ENCODE results near the gene ARGFX. TPM values are rescaled to one million over a fixed set of nuclear protein-coding genes. Genes with fewer than 3 reads are reported as not detected.

ARGFX gene
- total and polyA plus RNA-seq, 10 of the 15 experiments (the other 5 are each of a cell fraction or from before 2014, with no cell fraction given), result not detected

DNA sequence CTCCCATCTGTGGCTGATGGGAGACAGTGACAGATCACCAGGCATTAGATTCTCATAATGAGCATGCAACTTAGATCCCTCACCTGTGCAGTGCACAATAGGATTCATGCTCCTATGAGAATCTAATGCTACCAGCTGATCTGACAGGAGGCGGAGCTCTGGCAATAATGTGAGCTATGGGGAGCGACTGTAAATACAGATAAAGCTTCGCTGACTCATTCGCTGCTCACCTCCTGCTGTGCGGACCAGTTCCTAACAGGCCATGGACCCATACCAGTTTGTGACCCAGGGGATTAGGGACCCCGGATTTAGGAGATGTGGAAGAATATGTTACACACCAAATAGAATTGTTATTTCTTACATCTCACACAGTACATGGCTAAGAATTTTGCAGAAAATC lies 6.7 kb downstream of the ARGFX start (continued):
- no peak for TF ChIP-seq ZBED1 (IDR thresholded peaks at IDR 0.05; ENCODE audit: borderline replicate concordance)
- TF ChIP-seq, protein P1, sequence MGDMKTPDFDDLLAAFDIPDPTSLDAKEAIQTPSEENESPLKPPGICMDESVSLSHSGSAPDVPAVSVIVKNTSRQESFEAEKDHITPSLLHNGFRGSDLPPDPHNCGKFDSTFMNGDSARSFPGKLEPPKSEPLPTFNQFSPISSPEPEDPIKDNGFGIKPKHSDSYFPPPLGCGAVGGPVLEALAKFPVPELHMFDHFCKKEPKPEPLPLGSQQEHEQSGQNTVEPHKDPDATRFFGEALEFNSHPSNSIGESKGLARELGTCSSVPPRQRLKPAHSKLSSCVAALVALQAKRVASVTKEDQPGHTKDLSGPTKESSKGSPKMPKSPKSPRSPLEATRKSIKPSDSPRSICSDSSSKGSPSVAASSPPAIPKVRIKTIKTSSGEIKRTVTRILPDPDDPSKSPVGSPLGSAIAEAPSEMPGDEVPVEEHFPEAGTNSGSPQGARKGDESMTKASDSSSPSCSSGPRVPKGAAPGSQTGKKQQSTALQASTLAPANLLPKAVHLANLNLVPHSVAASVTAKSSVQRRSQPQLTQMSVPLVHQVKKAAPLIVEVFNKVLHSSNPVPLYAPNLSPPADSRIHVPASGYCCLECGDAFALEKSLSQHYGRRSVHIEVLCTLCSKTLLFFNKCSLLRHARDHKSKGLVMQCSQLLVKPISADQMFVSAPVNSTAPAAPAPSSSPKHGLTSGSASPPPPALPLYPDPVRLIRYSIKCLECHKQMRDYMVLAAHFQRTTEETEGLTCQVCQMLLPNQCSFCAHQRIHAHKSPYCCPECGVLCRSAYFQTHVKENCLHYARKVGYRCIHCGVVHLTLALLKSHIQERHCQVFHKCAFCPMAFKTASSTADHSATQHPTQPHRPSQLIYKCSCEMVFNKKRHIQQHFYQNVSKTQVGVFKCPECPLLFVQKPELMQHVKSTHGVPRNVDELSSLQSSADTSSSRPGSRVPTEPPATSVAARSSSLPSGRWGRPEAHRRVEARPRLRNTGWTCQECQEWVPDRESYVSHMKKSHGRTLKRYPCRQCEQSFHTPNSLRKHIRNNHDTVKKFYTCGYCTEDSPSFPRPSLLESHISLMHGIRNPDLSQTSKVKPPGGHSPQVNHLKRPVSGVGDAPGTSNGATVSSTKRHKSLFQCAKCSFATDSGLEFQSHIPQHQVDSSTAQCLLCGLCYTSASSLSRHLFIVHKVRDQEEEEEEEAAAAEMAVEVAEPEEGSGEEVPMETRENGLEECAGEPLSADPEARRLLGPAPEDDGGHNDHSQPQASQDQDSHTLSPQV (IDR thresholded peaks at IDR 0.05), result no peak
- no peak for TF ChIP-seq STAT3 (IDR thresholded peaks at IDR 0.05; ENCODE audit: low read depth, low read length)
- no peak for TF ChIP-seq BRCA1 (IDR thresholded peaks at IDR 0.05; ENCODE audit: low read depth, low read length)
- TF ChIP-seq MYB (IDR thresholded peaks at IDR 0.05; ENCODE audit: borderline replicate concordance, low read depth, low read length), result no peak
- no peak for TF ChIP-seq CHD4 (IDR thresholded peaks at IDR 0.05)

- in situ Hi-C loops (cut with MboI), result no loop called here
- Histone ChIP-seq H4K20me1 (ENCODE audit: control insufficient read depth, insufficient read depth) (no peaks in the 10 kb centered on the region), H3K79me2 (ENCODE audit: control insufficient read depth, insufficient read depth, low read length) (no peaks in the 10 kb centered on the region), H3K4me1 (ENCODE audit: control insufficient read depth, insufficient read depth, low read length) (no peaks in the 10 kb centered on the region), H3K9me3 (replicated peaks; ENCODE audit: control insufficient read depth, insufficient read depth, low read length) (no peaks in the 10 kb centered on the region), H3K27me3 (replicated peaks in 1 of 2; ENCODE audit: control insufficient read depth in 2 of 2, insufficient read depth in 2 of 2, low read length in 1 of 2) (no peaks in the 10 kb centered on the region), H2AFZ (ENCODE audit: control insufficient read depth, low read depth, low read length) (no peak overlapping the region), H3K9ac (ENCODE audit: control insufficient read depth, insufficient read depth, low read length) (no peak overlapping the region), H3K27ac (ENCODE audit: control insufficient read depth, insufficient read depth) (no peak overlapping the region), H3K4me2 (ENCODE audit: control insufficient read depth, insufficient read depth) (no peak overlapping the region), H3K36me3 (ENCODE audit: control insufficient read depth in 2 of 2, insufficient read depth in 2 of 2, low read length in 1 of 2) (no peaks in the 10 kb centered on the region), H3K4me3 (no peak overlapping the region)
- ChIA-PET RAD21 (ENCODE audit: unreplicated experiment) (no interaction called here), POLR2A (no interaction called here), SMC1A (ENCODE audit: uncharacterized antibody, unreplicated experiment) (interaction anchor here (1.5 kb wide), 1 partner anchor 12 kb away, joined by 3 read pairs; no protein-coding TSS in a partner anchor), CTCF (no interaction called here)
- BruUV-seq (replicated peaks), result no TSS peak
- ATAC-seq, result no peak
- 32% methylated on average over 2 of the region's 2 CpGs for WGBS (ENCODE audit: insufficient coverage, insufficient replicate concordance, low lambda C conversion rate, missing lambda C conversion rate)
- DNase-seq (ENCODE audit: low read depth, low spot score), result no peak
- intact Hi-C loops (cut with micrococcal nuclease; ENCODE audit: unreplicated experiment), result no loop called here
- TF ChIP-seq PAX8 (IDR thresholded peaks at IDR 0.05), result no peak
- FAIRE-seq, result no peak
Observed at GRCh38 chr3:121581691-121582090, 13.9 kb downstream of the ARGFX start.

All from GM12878 (cell line).